GM12801 (cell line): ENCODE results near the gene HEBP1.

Experiments
- TF ChIP-seq, protein P1 (sequence below): IDR thresholded peaks from one replicate; pipeline ENCODE4 v1.5.1; 2011; ENCODE audit warnings: control low read depth; ENCODE audit not compliant: insufficient read length; ENCODE audit errors: extremely low read depth

The HEBP1 gene

GRCh38 chr12:13041224-13041623 is 41.2 kb upstream of the HEBP1 start:
- TF ChIP-seq, protein P1, sequence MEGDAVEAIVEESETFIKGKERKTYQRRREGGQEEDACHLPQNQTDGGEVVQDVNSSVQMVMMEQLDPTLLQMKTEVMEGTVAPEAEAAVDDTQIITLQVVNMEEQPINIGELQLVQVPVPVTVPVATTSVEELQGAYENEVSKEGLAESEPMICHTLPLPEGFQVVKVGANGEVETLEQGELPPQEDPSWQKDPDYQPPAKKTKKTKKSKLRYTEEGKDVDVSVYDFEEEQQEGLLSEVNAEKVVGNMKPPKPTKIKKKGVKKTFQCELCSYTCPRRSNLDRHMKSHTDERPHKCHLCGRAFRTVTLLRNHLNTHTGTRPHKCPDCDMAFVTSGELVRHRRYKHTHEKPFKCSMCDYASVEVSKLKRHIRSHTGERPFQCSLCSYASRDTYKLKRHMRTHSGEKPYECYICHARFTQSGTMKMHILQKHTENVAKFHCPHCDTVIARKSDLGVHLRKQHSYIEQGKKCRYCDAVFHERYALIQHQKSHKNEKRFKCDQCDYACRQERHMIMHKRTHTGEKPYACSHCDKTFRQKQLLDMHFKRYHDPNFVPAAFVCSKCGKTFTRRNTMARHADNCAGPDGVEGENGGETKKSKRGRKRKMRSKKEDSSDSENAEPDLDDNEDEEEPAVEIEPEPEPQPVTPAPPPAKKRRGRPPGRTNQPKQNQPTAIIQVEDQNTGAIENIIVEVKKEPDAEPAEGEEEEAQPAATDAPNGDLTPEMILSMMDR, result no peak

DNA sequence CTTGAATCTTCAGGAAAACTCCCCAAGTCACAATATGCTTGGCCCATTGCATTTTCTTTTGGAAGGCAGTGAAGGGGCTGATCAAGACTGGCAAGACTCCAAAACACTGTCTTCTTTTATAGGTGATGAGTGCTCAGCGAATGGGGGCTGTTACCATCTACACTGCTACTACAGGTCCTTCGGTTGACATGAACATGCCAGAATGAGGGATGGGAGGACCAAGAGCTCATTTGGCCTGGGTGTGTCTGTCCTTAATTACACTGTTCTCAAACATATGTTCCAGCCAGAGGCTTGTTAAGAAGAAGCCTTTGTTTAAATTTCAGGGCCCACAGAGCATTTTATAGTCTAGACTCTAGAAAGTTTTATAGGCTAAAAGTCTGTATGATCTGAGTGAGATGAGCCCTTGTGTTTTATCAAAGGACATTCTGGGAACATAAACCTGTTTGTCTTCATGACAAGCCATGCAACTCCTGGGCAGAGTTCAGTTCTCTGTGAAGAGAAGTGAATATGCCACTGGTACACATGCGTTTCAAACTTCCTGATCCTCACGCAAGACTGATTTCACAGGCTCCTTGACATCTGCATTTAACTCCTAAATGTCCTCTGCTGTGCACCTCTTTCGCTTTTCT is 39.4 kb upstream of the HEBP1 start:
- TF ChIP-seq, protein P1, result no peak

DNA sequence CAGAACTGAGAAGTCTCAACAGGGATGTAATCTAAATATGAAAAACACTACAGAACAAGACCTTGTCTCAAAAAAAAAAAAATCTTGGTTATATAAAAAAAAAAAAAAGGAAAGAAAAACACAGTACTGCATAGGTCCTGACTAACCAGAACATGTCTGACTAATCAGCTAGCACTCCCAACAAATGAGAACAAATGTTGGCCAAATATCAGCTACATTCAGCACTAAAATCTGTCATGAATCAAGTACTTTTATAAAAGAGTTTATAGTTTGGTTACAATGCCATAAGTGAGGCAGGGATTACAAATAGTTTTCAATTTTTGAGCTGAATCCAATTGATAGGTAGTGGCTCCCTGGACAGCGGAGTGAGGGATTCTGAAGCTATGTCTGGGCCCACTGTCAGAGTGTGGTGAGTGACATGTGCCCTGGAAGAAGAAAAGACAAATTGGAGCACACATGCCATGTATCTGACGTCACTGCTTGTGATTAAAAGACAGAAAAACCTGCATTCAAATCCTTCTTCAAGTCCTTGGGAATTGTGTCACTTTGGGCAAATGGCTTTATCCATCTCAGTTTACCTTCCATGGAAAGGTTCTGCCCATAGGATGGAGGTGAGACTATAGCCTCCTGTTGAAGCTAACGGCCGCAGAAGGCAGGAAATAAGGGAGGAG is 38.6 kb upstream of the HEBP1 start:
- TF ChIP-seq, protein P1, result no peak

DNA sequence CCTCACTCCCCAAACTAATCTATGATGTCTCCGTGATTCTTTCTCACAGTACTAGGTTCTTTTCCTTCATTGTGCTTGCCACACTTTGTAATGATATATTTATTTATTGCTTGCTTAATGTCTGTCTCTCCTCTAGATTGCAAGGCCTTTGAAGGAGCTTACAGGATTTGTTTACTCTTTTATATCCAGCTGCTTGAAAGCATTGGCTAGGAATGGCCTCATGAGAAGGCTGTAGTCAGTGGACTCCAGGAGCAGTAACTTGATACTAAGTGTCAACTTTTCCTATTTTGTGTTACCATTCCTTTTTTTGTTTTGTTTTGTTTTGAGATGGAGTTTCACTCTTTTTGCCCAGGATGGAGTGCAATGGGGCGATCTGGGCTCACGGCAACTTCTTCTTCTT is 36.8 kb upstream of the HEBP1 start:
- TF ChIP-seq, protein P1, result no peak

GRCh38 chr12:13033476-13033875 is 33.4 kb upstream of the HEBP1 start:
- TF ChIP-seq, protein P1, result no peak

- TF ChIP-seq, protein P1, result no peak
These were observed 32.1 kb upstream of the HEBP1 start for GRCh38 chr12:13032164-13032563.

DNA sequence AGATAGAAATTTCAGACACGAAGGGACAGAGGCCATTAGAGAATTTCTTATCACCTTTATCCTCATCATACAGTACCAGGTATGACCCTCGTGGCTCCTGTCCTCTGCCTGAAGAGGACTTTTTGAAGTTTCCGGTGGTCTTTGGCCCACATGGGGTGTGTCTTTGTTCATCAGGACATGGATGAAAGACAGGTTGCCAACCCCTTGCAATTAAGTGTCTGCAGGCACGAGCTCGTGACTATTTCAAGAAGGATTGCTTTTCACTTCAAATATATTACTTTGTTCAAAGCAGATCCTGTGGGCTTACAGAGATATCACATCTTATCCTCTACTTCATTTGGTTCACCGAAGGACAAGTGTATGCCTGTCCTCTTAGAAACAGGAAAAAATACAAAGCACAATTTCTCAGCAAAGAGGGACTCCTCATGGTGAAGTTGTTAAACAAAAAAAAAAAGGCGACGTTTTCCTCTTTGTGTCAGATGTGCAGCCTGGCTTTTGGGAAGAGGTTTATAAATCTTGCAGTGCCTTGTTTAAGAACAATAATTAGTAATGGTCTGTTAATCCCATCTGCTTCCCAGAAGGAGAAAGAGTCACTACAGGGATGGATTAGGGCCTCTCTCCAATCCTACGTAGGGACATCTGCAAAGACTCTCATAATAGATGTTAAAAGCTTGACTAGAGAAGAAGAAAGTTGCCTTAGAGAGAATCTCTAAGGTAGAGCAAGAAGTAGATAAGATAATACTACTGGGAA is 30.7 kb upstream of the HEBP1 start:
- TF ChIP-seq, protein P1, result no peak
